ENCODE data around the gene ABHD16A.

ABHD16A gene

GRCh38 chr6:31719001-31719400 lies 15.9 kb upstream of the ABHD16A start:
- TF ChIP-seq, protein P1, sequence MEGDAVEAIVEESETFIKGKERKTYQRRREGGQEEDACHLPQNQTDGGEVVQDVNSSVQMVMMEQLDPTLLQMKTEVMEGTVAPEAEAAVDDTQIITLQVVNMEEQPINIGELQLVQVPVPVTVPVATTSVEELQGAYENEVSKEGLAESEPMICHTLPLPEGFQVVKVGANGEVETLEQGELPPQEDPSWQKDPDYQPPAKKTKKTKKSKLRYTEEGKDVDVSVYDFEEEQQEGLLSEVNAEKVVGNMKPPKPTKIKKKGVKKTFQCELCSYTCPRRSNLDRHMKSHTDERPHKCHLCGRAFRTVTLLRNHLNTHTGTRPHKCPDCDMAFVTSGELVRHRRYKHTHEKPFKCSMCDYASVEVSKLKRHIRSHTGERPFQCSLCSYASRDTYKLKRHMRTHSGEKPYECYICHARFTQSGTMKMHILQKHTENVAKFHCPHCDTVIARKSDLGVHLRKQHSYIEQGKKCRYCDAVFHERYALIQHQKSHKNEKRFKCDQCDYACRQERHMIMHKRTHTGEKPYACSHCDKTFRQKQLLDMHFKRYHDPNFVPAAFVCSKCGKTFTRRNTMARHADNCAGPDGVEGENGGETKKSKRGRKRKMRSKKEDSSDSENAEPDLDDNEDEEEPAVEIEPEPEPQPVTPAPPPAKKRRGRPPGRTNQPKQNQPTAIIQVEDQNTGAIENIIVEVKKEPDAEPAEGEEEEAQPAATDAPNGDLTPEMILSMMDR (IDR thresholded peaks at IDR 0.05; ENCODE audit: insufficient read depth, missing control alignments) = no peak
- FAIRE-seq (no peak), DNase-seq (ENCODE audit: insufficient read length, low spot score) (no peak)

GRCh38 chr6:31718265-31718664 lies 15.1 kb upstream of the ABHD16A start:
- FAIRE-seq (no peak), DNase-seq (ENCODE audit: insufficient read length, low spot score) (no peak)
- TF ChIP-seq, protein P1 (IDR thresholded peaks at IDR 0.05; ENCODE audit: insufficient read depth, missing control alignments) = no peak

DNA sequence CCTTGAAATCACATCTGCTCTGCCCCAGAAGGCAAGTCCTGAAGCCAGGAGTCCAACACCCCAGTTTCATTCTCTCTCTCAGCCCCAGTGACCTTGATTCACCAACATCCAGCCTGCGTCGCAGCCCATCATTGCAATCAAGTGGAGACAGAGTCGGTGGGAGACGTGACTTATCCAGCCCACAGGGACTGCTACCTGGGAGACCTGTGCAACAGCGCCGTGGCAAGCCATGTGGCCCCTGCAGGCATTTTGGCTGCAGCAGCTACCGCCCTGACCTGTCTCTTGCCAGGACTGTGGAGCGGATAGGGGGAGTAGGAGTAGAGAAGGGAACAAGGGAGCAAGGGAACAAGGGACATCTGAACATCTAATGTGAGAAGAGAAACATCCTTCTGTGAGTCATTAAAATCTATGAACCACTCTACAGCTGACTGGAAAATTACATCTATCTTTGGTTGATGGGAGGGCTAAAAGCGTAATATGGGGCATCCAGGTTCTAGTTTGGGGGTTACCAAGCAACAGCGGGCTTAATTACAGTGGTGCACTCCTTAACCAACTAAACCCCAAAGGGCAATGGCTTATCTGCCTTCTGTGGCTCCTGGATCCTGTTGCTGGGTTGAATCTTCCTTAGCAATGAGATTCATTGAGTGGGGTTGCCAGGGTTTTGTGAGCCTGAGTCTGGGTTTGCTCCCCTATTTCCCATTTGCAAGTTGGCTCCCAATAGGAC lies 14.5 kb upstream of the ABHD16A start:
- DNase-seq (ENCODE audit: insufficient read length, low spot score) = no peak
- FAIRE-seq = no peak
- TF ChIP-seq, protein P1 (IDR thresholded peaks at IDR 0.05; ENCODE audit: insufficient read depth, missing control alignments) = no peak

DNA sequence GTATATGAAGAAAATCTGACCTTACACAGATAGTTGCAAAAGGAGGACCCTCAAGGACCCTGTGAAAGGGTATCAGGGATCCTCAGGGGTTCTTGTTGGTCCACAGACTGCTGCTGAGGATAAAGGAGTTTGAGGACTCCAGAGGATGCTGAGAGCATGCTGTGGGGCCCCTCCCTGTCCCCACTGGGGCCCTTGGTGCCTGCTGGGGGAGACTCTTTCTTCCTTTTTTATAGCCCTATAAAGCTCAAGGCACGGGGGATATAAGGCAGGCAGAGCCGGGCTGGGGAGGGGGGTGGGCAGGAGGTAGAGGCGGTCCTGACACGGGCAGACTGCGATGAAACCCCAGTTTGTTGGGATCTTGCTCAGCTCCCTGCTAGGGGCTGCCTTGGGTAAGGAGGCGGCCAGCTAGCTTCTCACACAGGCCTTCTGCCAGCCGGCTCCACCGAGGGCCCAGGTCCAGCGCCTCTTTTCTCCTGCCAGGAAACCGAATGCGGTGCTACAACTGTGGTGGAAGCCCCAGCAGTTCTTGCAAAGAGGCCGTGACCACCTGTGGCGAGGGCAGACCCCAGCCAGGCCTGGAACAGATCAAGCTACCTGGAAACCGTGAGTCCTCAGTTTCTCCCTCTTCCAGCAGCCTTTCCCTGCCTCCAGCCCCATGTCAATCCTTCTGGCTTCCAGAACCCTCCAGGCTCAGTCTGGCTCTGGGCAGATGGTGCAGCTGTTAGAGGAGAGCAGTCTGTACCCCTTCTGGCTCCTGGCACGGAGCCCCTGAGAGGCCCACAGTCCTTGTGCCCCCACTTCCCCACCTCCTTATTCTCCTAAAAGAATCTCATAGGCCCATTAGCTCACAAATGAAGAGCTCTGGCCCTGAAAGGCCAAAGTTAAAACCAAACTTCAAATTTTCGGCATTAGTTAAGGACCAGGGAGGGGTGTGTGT lies 12.2 kb upstream of the ABHD16A start, which contains the start of gene LY6G6D:
Gene LY6G6D (plus strand): TSS at position 327 of the 937 bp plus-strand sequence. CDS start 8 bp downstream, at position 335.
- TF ChIP-seq, protein P1 (IDR thresholded peaks at IDR 0.05; ENCODE audit: insufficient read depth, missing control alignments) = no peak
- FAIRE-seq = no peak
- DNase-seq (ENCODE audit: insufficient read length, low spot score) = no peak

- TF ChIP-seq, protein P1 (IDR thresholded peaks at IDR 0.05; ENCODE audit: insufficient read depth, missing control alignments) = no peak
- no peak for DNase-seq (ENCODE audit: insufficient read length, low spot score)
- FAIRE-seq = no peak
Observed at GRCh38 chr6:31713991-31714684, 11.0 kb upstream of the ABHD16A start.

DNA sequence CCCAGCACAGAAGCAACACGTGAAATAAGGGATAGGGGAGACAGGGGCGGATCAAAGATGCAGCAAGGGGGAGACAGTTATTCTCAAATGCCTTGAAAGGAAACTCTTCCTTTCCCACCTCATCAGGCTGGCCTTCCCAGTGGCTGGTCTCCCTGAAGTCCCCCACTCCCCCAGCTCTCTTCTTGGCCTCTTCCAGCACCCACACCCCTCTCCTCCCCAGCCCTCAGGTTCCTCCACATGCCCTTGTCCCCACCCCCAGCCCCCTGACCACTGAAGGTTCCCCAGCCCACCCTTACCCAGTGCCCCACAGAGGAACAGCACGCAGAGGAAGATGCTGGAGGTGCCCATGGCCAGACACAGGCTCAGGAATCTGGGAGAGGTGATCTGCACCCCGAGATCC lies 10.3 kb upstream of the ABHD16A start:
- DNase-seq (ENCODE audit: insufficient read length, low spot score) = no peak
- FAIRE-seq = no peak
- TF ChIP-seq, protein P1 (IDR thresholded peaks at IDR 0.05; ENCODE audit: insufficient read depth, missing control alignments) = no peak
